Activated gamma-delta T cell (primary cell): Measurements from ENCODE around the gene PPP1R3G.

Source experiments
- DNase-seq: peaks from one replicate; lab custom pipeline; 2025; lab: John Stamatoyannopoulos, UW

The PPP1R3G gene

GRCh38 chr6:5071216-5071615, 13.9 kb upstream of the PPP1R3G start:
- DNase-seq = no peak

GRCh38 chr6:5072440-5072839, 12.7 kb upstream of the PPP1R3G start:
- no peak for DNase-seq

GRCh38 chr6:5073992-5074391, 11.1 kb upstream of the PPP1R3G start:
- DNase-seq = no peak

GRCh38 chr6:5076931-5077330, 8.2 kb upstream of the PPP1R3G start:
- DNase-seq = no peak

DNA sequence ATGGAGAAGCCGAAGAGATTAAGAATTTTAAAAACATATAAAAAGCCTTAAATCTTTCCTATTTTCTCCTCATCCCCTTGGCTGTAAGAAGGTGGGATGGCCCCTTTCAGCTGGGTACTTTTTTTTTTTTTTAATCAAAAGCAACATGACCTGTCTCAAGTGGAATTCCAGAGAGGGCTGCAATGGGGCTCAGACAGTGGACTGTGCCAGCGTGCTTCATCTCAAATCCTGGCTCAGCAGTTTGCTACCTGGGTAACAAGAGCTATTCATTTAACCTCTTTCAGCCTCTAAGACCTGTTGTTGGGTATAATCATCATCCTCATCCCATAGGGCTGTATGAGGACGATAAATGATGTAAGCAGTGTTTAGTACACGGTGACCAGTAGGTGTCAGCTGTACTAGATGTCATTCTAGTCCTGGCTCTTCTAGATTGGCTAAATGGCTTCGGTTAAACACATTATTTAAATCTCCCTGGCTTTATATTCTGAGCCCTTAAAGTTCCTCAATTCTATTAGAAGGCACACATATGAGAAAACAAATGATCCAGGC, 6.9 kb upstream of the PPP1R3G start:
- DNase-seq = no peak

DNA sequence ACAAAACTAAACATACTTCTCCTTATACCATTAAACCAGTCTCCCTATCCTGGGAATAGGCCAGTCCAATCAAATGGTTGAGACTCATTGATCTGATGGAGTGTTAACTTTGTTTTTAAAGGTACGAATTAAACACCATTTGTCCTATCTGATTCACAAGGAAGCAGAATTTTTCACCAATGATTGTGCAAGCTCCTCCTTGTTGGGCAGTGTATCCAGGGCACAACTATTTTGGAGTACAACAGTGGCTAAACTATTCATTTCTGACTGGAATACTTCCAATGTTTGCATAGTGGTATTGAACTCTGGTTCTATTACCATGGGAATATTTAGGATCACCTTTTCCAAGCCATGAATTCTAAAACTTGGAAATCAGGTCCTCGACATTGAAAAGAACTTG, 5.4 kb upstream of the PPP1R3G start:
- no peak for DNase-seq

DNA sequence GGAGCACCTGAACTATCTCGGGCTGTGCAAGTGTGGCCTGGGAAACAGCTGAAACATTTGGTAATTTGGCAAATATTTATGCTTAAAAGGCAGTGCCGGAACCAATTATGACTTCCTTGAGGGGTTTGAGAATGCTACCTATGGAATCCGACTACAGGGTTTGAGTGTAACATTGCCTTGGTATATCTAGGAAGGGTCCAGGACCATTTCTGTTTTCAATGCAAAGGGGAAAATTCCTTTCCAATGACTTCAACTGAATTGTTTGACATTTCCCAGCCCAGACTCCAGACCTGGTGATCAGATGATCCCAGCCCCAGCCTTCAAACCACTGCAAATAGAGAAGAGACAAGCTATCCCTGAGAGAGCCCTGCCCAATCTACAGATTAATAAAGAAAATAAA, 4.6 kb upstream of the PPP1R3G start:
- no peak for DNase-seq

GRCh38 chr6:5081182-5081581, 4.0 kb upstream of the PPP1R3G start:
- DNase-seq = no peak

DNA sequence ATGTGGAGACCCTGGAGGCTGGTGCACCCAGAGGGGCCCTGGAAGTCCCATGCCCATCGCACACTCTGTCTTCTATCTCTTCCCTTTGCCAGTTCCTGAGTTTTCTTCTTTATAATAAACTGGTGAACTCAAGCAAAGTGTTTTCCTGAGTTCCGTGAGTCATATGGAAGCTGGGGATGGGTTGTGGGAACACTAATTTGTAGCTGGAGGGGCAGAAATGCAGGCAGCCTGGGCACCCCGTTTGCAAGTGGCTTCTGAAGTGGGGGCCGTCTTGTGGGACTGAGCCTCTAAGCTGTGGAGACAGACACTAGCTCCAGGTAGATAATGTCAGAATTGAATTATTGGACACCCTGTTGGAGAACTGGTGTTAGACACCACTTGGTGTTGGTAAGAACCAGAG, 3.2 kb upstream of the PPP1R3G start:
- DNase-seq = no peak

- DNase-seq = no peak
Measured at GRCh38 chr6:5082487-5083306, 2.4 kb upstream of the PPP1R3G start.

GRCh38 chr6:5083307-5083583, 1.9 kb upstream of the PPP1R3G start:
- DNase-seq = no peak

- no peak for DNase-seq
Measured at GRCh38 chr6:5083813-5084359, 1.3 kb upstream of the PPP1R3G start.

GRCh38 chr6:5084360-5084780, 771 bp upstream of the PPP1R3G start:
- DNase-seq = no peak

DNA sequence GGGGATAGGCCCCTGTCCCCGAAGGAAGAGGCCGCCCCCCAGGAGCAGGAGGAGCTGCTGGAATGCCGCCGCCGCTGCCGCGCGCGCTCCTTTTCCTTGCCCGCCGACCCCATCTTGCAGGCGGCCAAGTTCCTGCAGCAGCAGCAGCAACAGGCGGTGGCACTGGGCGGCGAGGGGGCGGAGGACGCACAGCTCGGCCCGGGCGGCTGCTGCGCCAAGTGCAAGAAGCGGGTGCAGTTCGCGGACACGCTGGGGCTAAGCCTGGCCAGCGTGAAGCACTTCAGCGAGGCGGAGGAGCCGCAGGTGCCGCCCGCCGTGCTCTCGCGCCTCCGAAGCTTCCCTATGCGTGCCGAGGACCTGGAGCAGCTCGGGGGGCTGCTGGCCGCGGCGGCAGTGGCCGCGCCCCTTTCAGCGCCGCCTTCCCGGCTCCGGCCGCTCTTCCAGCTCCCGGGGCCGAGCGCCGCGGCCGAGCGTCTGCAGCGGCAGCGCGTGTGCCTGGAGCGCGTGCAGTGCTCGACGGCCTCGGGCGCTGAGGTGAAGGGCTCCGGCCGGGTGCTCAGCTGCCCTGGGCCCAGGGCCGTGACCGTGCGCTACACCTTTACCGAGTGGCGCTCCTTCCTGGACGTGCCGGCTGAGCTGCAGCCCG, 630 bp downstream of the PPP1R3G start:
- no peak for DNase-seq

DNA sequence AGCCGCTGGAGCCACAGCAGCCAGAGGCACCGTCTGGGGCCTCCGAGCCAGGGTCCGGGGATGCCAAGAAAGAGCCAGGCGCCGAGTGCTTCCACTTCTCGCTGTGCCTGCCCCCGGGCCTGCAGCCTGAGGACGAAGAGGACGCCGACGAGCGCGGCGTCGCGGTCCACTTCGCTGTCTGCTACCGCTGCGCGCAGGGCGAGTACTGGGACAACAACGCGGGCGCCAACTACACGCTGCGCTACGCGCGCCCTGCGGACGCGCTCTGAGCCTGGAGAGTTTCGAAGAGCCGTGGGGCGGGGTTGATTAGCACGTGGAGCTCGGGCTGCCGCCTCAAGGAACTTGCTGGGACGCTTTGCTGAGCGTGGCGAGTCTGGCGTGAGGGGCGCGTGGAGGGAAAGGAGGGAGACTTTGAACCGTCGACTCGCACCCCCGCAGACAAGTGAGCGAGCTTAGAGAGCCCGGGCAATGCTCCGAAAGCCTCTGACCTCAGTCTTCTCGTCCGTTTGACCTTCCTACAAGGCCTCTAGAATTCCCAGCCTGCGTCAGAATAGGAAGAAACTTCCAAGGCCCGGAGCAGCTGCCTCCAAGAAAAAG, 1.3 kb downstream of the PPP1R3G start:
- no peak for DNase-seq

DNA sequence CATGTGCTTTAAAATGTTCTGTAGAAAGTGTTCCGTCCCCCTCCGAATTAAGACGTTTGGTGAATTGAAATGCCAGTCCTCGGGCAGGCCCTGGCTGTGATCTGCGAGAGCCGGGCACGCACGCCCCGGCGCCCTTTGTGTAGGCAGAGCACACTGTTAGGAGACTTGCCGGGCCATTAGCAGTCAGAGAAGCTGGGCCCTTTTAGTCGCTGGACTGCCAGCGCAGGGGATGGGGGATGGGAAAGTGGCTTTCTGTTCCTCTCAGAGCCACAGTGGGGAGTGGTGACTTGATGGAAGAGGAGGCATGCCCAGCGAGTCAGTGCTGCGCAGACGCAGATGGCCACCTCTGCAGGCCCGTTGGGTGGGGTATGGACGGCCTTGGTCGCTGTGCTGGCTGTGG, 2.2 kb downstream of the PPP1R3G start:
- no peak for DNase-seq

GRCh38 chr6:5088780-5089179, 3.6 kb downstream of the PPP1R3G start:
- DNase-seq = no peak

GRCh38 chr6:5089481-5090438, 4.6 kb downstream of the PPP1R3G start:
- no peak for DNase-seq

DNA sequence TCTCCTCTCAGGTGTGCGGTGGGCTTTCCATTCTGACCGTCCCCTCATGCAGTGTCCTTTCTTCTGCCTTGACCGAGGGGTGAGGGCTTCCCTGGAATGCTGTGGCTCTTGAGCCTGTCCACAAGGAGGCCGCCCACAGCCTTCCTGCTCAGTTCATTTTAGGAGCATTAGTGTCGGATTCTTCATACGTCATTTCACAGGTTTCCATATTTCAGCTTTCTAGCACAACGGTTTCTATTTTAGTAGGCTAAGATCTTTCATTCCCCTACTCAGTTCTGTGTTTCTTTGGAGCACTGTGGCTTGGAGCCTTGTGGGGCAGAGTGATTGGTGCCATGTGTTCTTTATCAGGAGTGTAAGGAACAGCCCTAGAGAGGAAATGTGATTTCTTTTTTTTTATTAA, 5.5 kb downstream of the PPP1R3G start:
- no peak for DNase-seq

DNA sequence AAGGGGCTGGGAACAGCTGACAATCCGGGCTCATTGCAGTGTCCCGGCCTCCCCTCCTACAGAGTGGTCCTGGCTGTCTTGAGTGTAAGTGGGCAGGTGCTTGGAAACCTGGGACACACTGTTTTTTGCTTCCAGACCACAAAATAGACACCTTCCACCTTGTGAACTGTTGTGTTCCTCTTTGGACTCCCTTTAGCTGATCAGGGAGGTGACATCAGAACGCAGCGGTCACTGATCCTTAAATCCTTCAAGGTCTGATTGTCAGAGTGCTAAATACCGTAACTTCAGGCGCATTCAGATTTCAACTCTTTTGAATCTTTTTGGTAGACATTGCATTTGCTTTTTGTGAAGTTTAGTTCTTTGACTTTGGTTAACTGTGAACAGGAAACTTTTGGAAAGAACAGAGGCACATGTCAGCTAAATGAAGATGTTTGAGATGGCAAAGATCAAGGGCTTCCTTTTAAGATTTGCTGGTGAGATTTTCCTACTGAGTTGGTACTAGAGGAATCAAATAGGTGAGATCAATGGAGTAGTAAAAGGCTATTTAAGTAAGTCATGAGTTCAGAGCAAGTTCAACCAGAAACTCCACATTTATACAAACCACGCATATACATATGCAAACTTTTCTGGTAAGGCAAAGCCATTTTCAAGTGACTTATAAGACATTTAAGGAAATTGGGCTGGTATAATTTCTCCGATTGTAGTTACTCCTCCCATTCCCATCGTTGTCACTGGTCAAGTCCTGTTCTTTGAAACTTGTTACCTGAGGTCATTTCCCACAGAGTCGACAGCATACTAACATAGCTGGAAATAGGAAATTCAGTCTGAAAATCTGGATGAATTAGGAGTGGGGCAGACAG, 6.3 kb downstream of the PPP1R3G start:
- no peak for DNase-seq
